Hepatocyte (in vitro differentiated cells): Measurements from ENCODE around the gene PDILT.

Experiments
- CTCF ChIP-seq: fragments of 200-600 bp; sonication (generic); IDR thresholded peaks from 2 replicates; pipeline ENCODE4 v1.5.1; 2016; ENCODE audit warnings: antibody characterized with exemption, mild to moderate bottlenecking; ENCODE audit not compliant: poor library complexity
- EZH2phosphoT487 ChIP-seq: fragments of 200-600 bp; sonication (generic); IDR thresholded peaks from one replicate; pipeline ENCODE4 v1.6.1; 2018; ENCODE audit warnings: antibody characterized with exemption, mild to moderate bottlenecking, low read depth, moderate library complexity; ENCODE audit not compliant: unreplicated experiment, severe bottlenecking

- TF ChIP-seq CTCF (no peak), EZH2phosphoT487 (no peak)
Observed at GRCh38 chr16:20391045-20391444, 13.5 kb downstream of the PDILT start.
